H54 (cell line): Measurements from ENCODE around the gene MAGEB18.

Experiments used
- DNase-seq: peaks from one replicate; pipeline ENCODE4 v3.0.0; 2011; ENCODE audit warnings: low spot score, mixed read lengths; ENCODE audit not compliant: insufficient read length
- FAIRE-seq: peaks from 3 replicates; lab custom pipeline; 2011; peaks lifted over from hg19 to GRCh38; lab: Jason Lieb, UNC
- POLR2A ChIP-seq: IDR thresholded peaks from 2 replicates; pipeline ENCODE4 v1.6.1; 2011; ENCODE audit warnings: low read depth, mild to moderate bottlenecking, low read length

MAGEB18 gene

DNA sequence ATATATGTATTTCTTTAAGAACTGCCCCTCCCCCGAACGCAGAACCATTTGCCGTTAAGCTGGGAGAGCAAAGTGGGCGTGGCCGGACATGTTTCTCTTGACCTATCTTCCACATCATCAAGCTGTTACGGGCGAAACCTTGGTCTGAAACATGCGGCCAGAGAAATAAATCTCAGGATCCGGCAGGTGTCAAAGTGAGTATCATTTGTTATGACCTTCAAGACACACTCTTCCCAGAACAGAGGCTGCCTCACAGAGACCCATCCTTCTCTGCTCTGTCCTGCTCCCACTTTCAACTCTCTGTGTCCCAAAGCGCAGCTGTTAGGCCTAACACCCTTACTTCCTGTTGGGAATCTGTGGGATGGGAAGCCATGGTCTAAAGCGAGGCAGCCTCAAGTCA, at the start of gene MAGEB18:
Gene MAGEB18 (plus strand): TSS at position 70 of the 400 bp plus-strand sequence. CDS start 643 bp downstream, outside the sequence.
- no peak for FAIRE-seq
- no peak for DNase-seq
- no peak for TF ChIP-seq POLR2A

DNA sequence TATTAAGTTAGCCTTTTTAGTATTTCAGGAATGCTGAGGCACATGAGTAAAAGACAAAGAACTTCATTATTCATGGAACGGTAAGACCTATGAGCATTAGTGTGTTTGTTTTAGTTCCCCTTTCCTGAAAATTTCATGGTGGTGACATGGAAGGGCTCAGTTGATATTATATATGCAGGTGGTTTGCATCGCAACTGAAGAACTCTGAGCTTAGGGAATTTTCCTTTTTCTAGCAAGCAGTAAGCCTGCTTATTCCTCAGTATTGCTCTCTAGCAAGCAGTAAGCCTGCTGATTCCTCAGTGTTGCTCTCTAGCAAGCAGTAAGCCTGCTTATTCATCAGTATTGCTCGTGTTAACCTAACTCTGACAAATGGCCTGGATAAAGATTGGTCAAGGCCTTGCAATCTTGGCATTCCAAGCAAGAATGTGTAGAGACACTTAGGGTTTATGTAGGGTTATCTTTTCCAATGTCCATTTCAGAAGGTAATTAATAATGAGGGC, 37.7 kb upstream of the MAGEB18 start:
- FAIRE-seq (no peak), DNase-seq (no peak)
- no peak for TF ChIP-seq POLR2A

DNA sequence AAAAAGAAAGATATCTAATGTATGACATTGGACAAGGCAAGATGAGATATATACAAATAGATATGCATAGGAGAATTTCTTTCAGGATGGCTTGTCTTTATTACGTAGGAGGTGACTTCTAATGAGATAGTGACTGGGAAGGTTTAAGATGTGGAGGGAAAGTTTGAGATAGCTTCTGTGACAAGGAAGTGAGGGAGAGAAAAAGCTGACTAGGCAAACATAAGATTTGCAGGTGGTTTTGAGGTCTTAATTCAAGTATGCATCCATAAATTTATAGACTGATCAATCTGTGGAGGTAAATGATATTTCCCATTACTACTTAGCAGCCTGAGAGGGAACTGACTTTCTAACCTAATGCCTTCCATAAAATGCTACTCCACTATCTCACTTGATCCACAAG, 29.0 kb upstream of the MAGEB18 start:
- DNase-seq (no peak), FAIRE-seq (no peak)
- TF ChIP-seq POLR2A, result no peak

DNA sequence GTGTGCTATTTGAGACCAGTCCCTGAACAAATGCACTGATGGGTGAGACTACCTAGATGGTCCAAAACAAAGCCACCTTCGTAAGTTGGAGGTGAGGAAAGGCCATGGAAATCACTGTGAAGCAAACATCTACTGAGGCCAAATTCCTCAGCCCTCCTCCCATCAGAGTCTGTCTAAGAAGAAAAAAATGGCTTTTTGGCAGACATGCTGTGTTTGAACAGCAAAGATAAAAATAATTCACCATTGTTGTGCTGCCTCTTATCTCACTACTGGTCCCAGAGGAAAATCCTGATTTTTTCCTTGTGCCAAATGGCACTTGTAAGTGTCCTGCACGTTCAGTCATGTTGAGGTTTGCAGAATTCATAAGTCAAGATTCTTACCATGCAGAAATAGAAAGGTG, 7.9 kb downstream of the MAGEB18 start:
- FAIRE-seq, result no peak
- no peak for TF ChIP-seq POLR2A
- DNase-seq, result no peak

DNA sequence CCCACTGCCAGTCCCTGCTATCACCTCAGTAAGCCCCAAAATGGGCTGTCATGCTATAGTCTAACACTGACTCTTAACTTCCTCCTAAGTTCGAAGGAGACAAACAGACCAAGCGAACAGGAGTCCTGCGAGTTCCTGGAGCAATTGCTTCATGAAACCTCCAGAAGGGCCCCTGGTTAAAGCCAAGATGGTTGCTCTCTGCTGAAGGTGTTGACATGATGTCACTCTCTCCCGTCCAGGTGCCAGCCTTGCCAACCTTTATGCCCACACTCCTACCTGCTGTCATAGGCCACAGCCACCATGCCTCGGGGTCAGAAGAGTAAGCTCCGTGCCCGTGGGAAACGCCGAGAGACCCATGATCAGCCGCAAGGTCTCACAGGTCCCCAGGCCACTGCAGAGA, 22.2 kb downstream of the MAGEB18 start, which contains the start of gene MAGEB6B:
Gene MAGEB6B (plus strand): TSS at position 301 of the 400 bp plus-strand sequence. CDS start 0 bp downstream, at position 301.
- DNase-seq (no peak), FAIRE-seq (no peak)
- TF ChIP-seq POLR2A, result no peak
